ENCODE measurements around the gene MLYCD. TPM values are rescaled to one million over a fixed set of nuclear protein-coding genes. Genes with fewer than 3 reads are reported as not detected.

Gene MLYCD
- total and polyA plus RNA-seq, 2 experiments from 2014 or later, result 9.3 to 10.6 TPM

- no peaks in the 10 kb centered on the region for H3K4me1 ChIP-seq (ENCODE audit: low read depth)
- peaks cover 12% of the 10 kb centered on the region for H3K36me3 ChIP-seq
- no peak for DNase-seq (ENCODE audit: low read depth in 1 of 2, low spot score in 1 of 2)
- H3K9me3 ChIP-seq (ENCODE audit: low read depth), result no peaks in the 10 kb centered on the region
- H3K27ac ChIP-seq, result no peak overlapping the region
- no peak for TF ChIP-seq CTCF (IDR thresholded peaks at IDR 0.05; ENCODE audit: low read depth, low read length)
- H3K4me3 ChIP-seq, result no peak overlapping the region
- no peaks in the 10 kb centered on the region for H3K27me3 ChIP-seq
Observed at GRCh38 chr16:83917152-83918120, 18.5 kb downstream of the MLYCD start.

DNA sequence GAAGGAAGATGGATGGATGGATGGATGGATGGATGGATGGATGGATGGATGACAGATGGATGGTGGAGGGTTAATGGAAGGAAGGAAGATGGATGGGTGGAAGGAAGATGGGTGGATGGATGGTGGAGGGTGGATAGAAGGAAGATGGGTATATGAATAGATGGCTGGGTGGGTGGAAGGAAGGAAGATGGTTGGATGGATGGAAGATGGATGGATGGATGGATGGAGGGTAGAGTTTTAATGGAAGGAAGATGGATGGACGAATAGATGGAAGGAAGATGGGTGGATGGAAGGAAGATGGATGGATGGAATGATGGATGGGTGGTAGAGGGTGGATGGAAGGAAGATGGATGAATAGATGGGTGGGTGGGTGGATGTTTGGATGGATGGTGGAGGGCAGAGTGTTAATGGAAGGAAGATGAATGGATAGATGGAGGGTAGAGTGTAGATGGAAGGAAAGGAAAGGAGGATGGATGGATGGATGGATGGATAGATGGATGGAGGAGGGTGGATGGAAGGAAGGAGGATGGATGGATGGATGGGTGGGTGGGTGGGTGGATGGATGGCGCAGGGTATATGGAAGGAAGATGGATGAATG is 22.1 kb downstream of the MLYCD start:
- no peaks in the 10 kb centered on the region for H3K27me3 ChIP-seq
- peaks cover 6% of the 10 kb centered on the region for H3K36me3 ChIP-seq
- no peak for TF ChIP-seq CTCF (IDR thresholded peaks at IDR 0.05; ENCODE audit: low read depth, low read length)
- H3K4me3 ChIP-seq, result no peak overlapping the region
- H3K27ac ChIP-seq, result no peak overlapping the region
- no peaks in the 10 kb centered on the region for H3K9me3 ChIP-seq (ENCODE audit: low read depth)
- no peak for DNase-seq (ENCODE audit: low read depth in 1 of 2, low spot score in 1 of 2)
- no peaks in the 10 kb centered on the region for H3K4me1 ChIP-seq (ENCODE audit: low read depth)

DNA sequence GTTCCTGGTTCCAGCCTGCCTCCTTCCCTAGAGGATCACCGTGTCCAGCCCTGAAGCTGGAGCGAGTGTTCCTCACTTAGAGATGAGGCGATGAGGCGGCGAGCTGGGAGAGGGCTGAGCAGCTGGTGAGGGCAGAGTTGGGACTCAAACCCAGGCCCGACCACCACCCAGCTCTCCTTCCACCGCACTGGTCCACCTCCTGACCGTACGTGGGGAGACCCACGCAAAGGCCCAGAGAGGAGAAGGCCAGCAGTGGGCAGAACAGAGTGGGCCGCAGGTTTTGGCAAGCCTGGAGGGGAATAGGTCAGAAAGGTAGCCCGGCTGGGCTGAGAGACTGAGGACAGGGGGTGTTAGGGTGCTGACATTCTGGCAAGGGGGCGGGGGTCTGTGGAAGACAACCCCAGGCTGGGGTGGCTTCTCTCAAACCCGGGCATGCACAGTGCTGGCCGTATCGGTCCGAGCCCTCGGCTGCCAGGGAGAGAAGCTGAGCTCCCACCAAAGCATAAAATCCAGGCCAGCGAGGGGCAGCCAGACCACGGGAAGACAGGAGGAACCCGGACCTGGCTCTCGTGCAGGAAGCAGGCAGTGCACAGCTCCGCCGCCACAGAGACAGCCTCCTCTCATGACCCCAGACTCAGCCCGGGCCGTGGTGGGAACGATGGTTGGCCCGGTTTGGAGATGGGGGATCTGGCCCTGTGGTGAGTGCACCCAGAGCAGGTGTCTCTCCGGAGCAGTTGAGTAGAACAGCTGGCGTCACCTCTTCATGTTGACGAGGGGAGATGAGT is 24.9 kb downstream of the MLYCD start:
- Histone ChIP-seq H3K36me3 (peaks cover 6% of the 10 kb centered on the region), H3K27ac (no peak overlapping the region), H3K4me1 (ENCODE audit: low read depth) (no peaks in the 10 kb centered on the region), H3K4me3 (no peak overlapping the region), H3K27me3 (no peaks in the 10 kb centered on the region), H3K9me3 (ENCODE audit: low read depth) (no peaks in the 10 kb centered on the region)
- no peak for DNase-seq (ENCODE audit: low read depth in 1 of 2, low spot score in 1 of 2)
- TF ChIP-seq CTCF (IDR thresholded peaks at IDR 0.05; ENCODE audit: low read depth, low read length), result no peak

GRCh38 chr16:83924686-83925085 is 25.8 kb downstream of the MLYCD start:
- Histone ChIP-seq H3K36me3 (peaks cover under 1% of the 10 kb centered on the region), H3K9me3 (ENCODE audit: low read depth) (no peaks in the 10 kb centered on the region), H3K4me1 (ENCODE audit: low read depth) (no peaks in the 10 kb centered on the region), H3K27ac (no peak overlapping the region), H3K4me3 (no peak overlapping the region), H3K27me3 (no peaks in the 10 kb centered on the region)
- DNase-seq (ENCODE audit: low read depth in 1 of 2, low spot score in 1 of 2), result no peak
- no peak for TF ChIP-seq CTCF (IDR thresholded peaks at IDR 0.05; ENCODE audit: low read depth, low read length)

- TF ChIP-seq CTCF (IDR thresholded peaks at IDR 0.05; ENCODE audit: low read depth, low read length), result no peak
- H3K9me3 ChIP-seq (ENCODE audit: low read depth), result no peaks in the 10 kb centered on the region
- no peaks in the 10 kb centered on the region for H3K27me3 ChIP-seq
- no peak for DNase-seq (ENCODE audit: low read depth in 1 of 2, low spot score in 1 of 2)
- H3K4me1 ChIP-seq (ENCODE audit: low read depth), result no peaks in the 10 kb centered on the region
- no peak overlapping the region for H3K27ac ChIP-seq
- H3K4me3 ChIP-seq, result no peak overlapping the region
- H3K36me3 ChIP-seq, result no peaks in the 10 kb centered on the region
Observed at GRCh38 chr16:83925095-83925905, 26.4 kb downstream of the MLYCD start.
